Suprapubic skin (tissue), 4 donors: ENCODE results near the gene CACNA2D3. TPM values are rescaled to one million over a fixed set of nuclear protein-coding genes. Genes with fewer than 3 reads are reported as not detected.

Source experiments
- DNase-seq, 2 donors: peaks; one replicate each; pipeline ENCODE4 v3.0.0-alpha.2; 2019; ENCODE audit warnings: low spot score in 2 of 2
- H3K27ac ChIP-seq: fragments of 200-600 bp; sonication (generic); one replicate; pipeline ENCODE4 v1.5.1; 2019
- H3K27me3 ChIP-seq: fragments of 200-600 bp; sonication (generic); one replicate; pipeline ENCODE4 v1.5.1; 2019
- H3K36me3 ChIP-seq: fragments of 200-600 bp; sonication (generic); one replicate; pipeline ENCODE4 v1.5.1; 2019
- H3K4me1 ChIP-seq: fragments of 200-600 bp; sonication (generic); one replicate; pipeline ENCODE4 v1.5.1; 2019
- H3K4me3 ChIP-seq: fragments of 200-600 bp; sonication (generic); one replicate; pipeline ENCODE4 v1.5.1; 2019; ENCODE audit warnings: mild to moderate bottlenecking
- H3K9me3 ChIP-seq: fragments of 200-600 bp; sonication (generic); one replicate; pipeline ENCODE4 v1.5.1; 2019
- CTCF ChIP-seq, 2 donors: fragments of 200-600 bp in 1 of 2; fragments of 450-650 bp in 1 of 2; sonication (generic) in 1 of 2; IDR thresholded peaks; one replicate each; pipeline ENCODE4 v1.5.1; 2016 to 2019; ENCODE audit warnings: antibody characterized with exemption in 2 of 2, mild to moderate bottlenecking in 1 of 2, moderate library complexity in 1 of 2
- EP300 ChIP-seq: sonication (generic); formaldehyde crosslinking; IDR thresholded peaks from one replicate; pipeline ENCODE4 v1.6.1; 2017; ENCODE audit warnings: antibody characterized with exemption
- POLR2A ChIP-seq, 2 donors: fragments of 450-650 bp; IDR thresholded peaks; one replicate each; pipeline ENCODE4 v1.6.1; 2017; ENCODE audit warnings: antibody characterized with exemption in 2 of 2, mild to moderate bottlenecking in 2 of 2, moderate library complexity in 2 of 2
- POLR2AphosphoS5 ChIP-seq, 3 donors: sonication (generic); formaldehyde crosslinking; IDR thresholded peaks; one replicate each; pipeline ENCODE4 v1.6.1; 2017; ENCODE audit warnings: antibody characterized with exemption in 3 of 3
- WGBS: methylation state at CpG from one replicate; pipeline ENCODE4 v1.1.5; 2018; 5-methylcytosine and 5-hydroxymethylcytosine counted together
- total RNA-seq, 4 donors: library from RNA; depleted of rRNA; stranded (reverse); fragments of >200 nt; gene quantifications; one replicate each; pipeline ENCODE4 v1.1.0, GENCODE V29; 2016

The CACNA2D3 gene
- total RNA-seq, 4 donors from 2014 or later = 0.42 to 2.8 (median 0.95) TPM

GRCh38 chr3:54390582-54390981 is 268.2 kb downstream of the CACNA2D3 start:
- TF ChIP-seq EP300 (no peak), POLR2A (IDR thresholded peaks at IDR 0.05) (no peak), CTCF (IDR thresholded peaks at IDR 0.05) (no peak), POLR2AphosphoS5 (IDR thresholded peaks at IDR 0.05) (no peak)

GRCh38 chr3:54393150-54393549 is 270.8 kb downstream of the CACNA2D3 start:
- TF ChIP-seq CTCF (IDR thresholded peaks at IDR 0.05) (no peak), POLR2AphosphoS5 (IDR thresholded peaks at IDR 0.05) (no peak)
- no peaks in the 10 kb centered on the region for H3K27me3 ChIP-seq
- H3K36me3 ChIP-seq = no peaks in the 10 kb centered on the region
- H3K4me1 ChIP-seq = no peaks in the 10 kb centered on the region
- WGBS = 87% methylated on average over 5 of the region's 7 CpGs
- H3K9me3 ChIP-seq = no peaks in the 10 kb centered on the region
- H3K4me3 ChIP-seq = no peak overlapping the region
- no peak for DNase-seq
- H3K27ac ChIP-seq = no peak overlapping the region

More at GRCh38 chr3:54390582-54390981, 268.2 kb downstream of the CACNA2D3 start:
- Histone ChIP-seq H3K36me3 (no peaks in the 10 kb centered on the region), H3K9me3 (no peaks in the 10 kb centered on the region), H3K4me3 (no peak overlapping the region), H3K27ac (no peak overlapping the region), H3K4me1 (no peaks in the 10 kb centered on the region), H3K27me3 (no peaks in the 10 kb centered on the region)
- WGBS = 74% methylated on average over 2 of the region's 2 CpGs
- DNase-seq = no peak

GRCh38 chr3:54408328-54408727 is 286.0 kb downstream of the CACNA2D3 start:
- 86% methylated on average over 2 of the region's 2 CpGs for WGBS
- Histone ChIP-seq H3K4me1 (no peaks in the 10 kb centered on the region), H3K36me3 (no peaks in the 10 kb centered on the region), H3K27ac (no peak overlapping the region), H3K27me3 (no peaks in the 10 kb centered on the region), H3K4me3 (no peak overlapping the region), H3K9me3 (no peaks in the 10 kb centered on the region)
- DNase-seq = no peak
- TF ChIP-seq EP300 (no peak), POLR2AphosphoS5 (IDR thresholded peaks at IDR 0.05) (no peak), CTCF (IDR thresholded peaks at IDR 0.05) (no peak), POLR2A (IDR thresholded peaks at IDR 0.05) (no peak)

GRCh38 chr3:54421943-54422342 is 299.6 kb downstream of the CACNA2D3 start:
- H3K4me3 ChIP-seq = no peak overlapping the region
- H3K36me3 ChIP-seq = no peaks in the 10 kb centered on the region
- no peaks in the 10 kb centered on the region for H3K27me3 ChIP-seq
- no peak overlapping the region for H3K27ac ChIP-seq
- TF ChIP-seq POLR2A (IDR thresholded peaks at IDR 0.05) (no peak), POLR2AphosphoS5 (IDR thresholded peaks at IDR 0.05) (no peak), EP300 (no peak), CTCF (IDR thresholded peaks at IDR 0.05) (no peak)
- no peak for DNase-seq
- H3K9me3 ChIP-seq = no peaks in the 10 kb centered on the region
- H3K4me1 ChIP-seq = no peaks in the 10 kb centered on the region
- WGBS = 89% methylated on average over 5 of the region's 5 CpGs

GRCh38 chr3:54424292-54424691 is 301.9 kb downstream of the CACNA2D3 start:
- TF ChIP-seq POLR2A (IDR thresholded peaks at IDR 0.05) = no peak
- no peak for TF ChIP-seq POLR2AphosphoS5 (IDR thresholded peaks at IDR 0.05)
- TF ChIP-seq CTCF (IDR thresholded peaks at IDR 0.05) = no peak
- no peak for TF ChIP-seq EP300
- Histone ChIP-seq H3K4me3 (no peak overlapping the region), H3K27me3 (no peaks in the 10 kb centered on the region), H3K9me3 (no peaks in the 10 kb centered on the region), H3K4me1 (peaks cover 9% of the 10 kb centered on the region), H3K36me3 (no peaks in the 10 kb centered on the region), H3K27ac (no peak overlapping the region)
- DNase-seq = no peak
- 55% methylated on average over 2 of the region's 2 CpGs for WGBS
